HG02763 (cell line): ENCODE measurements around the gene CD244.
"Not testable (repeated sequence)": the region's sequence is repeated elsewhere in the genome, so short reads cannot be mapped to it uniquely, and the experiment has no call there.

Source experiments
- ATAC-seq: cut with Tn5 transposase; IDR thresholded peaks from one replicate; pipeline ENCODE4 v1.9.1; 2021; ENCODE audit warnings: mild to moderate bottlenecking, moderate library complexity; ENCODE audit not compliant: unreplicated experiment

CD244 gene, protein sequence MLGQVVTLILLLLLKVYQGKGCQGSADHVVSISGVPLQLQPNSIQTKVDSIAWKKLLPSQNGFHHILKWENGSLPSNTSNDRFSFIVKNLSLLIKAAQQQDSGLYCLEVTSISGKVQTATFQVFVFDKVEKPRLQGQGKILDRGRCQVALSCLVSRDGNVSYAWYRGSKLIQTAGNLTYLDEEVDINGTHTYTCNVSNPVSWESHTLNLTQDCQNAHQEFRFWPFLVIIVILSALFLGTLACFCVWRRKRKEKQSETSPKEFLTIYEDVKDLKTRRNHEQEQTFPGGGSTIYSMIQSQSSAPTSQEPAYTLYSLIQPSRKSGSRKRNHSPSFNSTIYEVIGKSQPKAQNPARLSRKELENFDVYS

DNA sequence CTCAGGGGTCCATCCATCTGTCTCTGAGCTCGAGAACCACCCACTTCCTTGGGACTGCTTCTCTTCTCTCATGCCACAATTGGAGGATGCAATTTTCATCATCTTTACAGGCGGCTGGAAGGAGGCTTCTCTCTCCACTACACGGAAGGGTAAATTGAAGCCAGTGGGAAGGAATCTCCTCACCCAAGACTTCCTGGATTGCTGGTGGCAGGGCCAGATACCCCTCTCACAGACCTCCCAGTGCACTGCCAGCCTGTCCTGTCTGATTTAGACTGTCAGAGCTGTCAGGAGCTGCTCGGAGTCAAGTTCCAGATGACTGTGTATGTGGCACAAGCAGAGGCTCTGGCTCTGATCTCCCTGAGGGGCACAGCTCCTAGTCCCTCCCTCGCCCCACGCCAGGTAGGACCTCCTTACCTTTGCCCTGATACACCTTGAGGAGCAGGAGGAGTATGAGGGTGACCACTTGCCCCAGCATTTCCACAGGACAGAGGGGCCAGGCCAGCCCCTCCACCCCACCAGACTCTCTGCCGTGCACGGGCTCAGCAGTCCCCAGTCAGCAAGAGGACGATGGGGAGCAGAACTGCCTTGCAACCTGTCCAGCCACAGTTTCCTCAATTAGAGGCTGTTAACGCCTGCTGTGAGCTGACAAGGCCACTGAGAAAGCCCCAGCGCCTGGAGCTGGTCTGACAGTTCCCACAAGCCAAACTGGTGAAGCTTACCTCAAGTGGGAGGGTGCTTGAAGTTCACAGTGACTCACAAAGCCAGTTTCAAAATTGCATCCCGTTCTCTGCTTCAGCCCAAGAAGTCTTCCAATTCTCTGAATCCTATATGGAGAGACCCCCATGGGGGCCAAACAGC, at the start of gene CD244:
Gene CD244, minus strand, starts transcription at position 685 of the 858 bp plus-strand sequence. Its CDS starts 210 bp downstream, at position 475.
- ATAC-seq = peak; percentile 73

DNA sequence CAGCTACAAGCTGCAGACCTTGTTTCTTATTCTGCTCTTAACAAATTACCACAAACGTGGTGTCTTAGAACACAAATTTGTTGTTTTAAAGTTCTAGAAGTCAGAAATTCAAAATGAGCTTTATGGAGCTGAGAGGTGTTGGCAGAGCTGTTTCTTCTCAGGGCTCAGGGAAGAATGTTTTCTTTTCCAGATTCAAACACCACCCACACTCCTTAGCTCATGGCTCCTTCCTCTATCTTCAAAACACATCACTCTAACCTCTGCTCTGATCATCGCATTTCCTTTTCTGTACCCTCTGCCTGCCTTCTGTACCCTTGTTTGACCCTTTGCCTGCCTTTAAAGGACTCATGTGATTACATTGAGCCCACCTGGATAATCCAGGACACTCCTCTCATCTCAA, 49.2 kb upstream of the CD244 start:
- ATAC-seq = no peak

DNA sequence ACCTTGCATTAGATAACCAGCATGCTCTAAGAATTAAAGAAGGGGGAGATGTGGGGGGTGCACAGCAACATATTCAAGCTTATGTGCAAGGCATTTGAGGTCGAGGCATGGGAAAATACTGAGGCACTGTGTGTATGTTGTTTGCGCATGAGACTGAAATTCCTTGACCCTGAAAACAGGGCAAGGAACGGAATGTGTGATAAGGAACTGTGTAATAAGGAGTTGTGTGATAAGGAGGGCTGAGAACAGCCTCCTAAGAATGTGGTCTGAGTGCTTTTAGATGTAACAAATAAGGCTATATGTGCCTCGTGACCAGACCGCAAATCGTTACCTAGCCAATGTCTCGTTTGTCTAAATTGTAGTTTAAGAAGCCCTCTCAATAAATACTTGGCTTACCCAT, 48.8 kb upstream of the CD244 start:
- ATAC-seq = no peak

DNA sequence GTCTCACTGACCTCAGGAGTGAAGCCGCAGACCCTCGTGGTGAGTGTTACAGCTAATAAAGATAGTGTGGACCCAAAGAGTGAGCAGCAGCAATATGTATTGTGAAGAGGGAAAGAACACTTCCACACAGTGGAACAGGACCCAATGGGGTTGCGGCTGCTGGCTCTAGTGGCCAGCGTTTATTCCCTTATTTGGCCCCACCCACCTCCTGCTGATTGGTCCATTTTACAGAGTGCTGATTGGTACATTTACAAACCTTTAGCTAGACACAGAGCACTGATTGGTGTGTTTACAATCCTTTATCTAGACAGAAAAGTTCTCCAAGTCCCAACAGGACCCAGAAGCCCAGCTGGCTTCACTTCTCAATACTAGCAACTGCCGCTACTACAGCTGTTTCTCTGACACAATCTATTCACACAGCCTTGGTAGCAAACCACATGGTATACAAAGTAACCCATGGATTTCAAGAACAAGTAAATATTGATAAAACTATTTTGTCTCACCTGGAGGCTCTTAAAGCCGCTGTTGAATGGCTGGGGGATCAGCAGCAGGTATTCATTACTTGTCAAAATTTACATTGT, 47.6 kb upstream of the CD244 start:
- ATAC-seq = no peak

DNA sequence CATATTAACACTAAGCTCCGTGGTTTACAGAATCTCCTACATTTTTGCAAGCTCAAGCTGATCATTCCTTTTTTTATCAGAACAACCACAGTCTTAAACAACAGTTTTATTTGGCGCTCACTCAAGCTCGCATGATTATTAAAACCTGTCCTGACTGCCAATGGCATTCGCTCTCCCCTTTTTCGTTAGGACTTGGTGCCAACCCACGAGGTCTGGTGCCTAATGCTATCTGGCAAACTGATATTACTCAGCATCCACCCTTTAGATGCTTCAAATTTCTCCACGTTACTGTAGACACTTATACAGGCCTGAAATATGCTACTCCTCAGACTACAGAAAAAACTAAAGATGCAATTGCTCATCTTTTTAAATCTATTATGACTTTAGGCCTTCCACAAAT, 45.3 kb upstream of the CD244 start:
- no peak for ATAC-seq

DNA sequence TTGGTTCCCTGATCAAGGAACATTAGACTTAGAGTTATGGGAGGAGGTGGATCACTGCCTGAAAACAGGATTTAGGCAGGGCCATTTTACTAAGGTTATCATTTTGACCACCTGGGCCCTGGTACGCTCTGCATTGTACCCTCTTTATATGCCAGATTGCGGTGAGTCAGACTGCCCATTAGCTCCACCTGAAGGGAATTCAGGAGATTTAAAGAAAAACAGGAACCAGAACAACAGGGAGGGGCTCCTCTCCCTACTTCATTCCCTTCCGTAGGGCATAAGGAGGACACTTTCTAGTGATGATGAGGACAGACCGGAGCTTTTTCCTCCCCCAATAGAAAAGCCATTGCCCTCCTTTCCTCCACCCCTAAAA, 42.9 kb upstream of the CD244 start:
- ATAC-seq = no peak

DNA sequence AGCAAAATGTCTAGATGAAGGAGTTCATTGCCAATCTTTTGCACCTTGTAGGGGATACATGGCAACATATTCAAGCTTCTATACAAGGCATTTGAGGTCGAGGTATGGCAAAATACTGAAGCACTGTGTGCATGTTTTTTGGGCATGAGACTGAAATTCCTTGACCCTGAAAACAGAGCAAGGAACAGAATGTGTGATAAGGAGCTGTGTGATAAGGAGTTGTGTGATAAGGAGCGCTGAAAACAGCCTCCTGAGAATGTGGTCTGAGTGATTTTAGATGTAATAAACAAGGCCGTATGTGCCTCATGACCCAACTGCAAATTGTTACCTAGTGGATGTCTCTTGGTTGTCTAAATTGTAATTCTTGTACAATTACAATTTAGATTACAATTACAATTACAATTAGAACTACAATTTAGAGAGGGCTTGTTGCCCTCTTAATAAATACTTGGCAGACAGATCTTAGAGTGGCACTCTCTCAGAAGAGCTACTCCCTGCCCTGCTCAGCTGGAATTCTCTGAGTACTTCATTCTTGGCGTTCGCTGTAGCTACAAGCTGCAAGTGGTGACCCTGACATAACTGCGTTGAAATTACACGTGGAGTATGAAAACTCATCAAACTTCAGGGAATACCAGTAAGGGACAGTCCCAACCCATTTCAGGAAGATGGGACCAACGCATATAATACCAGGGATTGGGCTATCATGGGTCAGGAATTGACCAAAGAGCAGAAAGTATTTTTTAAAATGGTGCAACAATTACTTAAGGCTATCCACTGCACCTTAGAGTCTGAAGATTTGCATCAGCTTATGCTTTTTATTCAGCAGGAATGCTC, 42.3 kb upstream of the CD244 start:
- ATAC-seq = no peak

DNA sequence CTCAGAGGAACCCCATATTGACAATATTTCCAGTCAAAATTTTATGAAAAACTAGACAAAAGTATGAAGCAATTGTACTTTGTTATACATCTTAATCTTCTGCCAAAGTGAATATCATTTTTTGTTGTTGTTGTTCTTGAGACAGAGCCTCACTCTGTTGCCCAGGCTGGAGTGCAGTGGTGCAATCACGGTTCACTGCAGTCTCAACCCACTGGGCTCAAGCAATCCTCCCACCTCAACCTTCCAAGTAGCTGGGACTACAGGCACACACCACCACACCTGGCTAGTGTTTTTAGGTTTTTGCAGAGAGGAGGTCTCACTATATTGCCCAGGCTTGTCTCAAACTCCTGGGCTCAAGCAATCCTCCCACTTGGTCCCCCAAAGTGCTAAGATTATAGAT, 39.6 kb upstream of the CD244 start:
- not testable (repeated sequence) for ATAC-seq

DNA sequence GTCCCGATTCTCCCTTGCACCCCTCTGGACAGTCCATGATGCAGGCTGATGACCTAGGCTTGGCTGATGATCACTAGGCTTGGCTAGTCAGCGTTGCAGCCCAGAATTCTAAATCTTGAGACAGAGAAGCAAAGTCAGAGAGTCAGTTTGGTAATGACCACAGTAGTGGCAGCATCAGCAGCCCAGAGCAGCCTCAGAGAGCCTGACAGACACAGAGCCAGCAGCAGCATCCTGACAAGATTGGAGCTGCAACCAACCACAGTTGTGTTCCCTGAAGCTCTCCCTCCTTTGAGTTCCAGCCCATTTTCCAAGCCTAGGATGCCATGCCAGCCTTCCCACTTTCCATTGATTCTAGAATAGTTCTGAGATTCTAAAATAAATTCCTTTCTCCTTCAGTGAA, 39.1 kb upstream of the CD244 start:
- ATAC-seq = no peak

DNA sequence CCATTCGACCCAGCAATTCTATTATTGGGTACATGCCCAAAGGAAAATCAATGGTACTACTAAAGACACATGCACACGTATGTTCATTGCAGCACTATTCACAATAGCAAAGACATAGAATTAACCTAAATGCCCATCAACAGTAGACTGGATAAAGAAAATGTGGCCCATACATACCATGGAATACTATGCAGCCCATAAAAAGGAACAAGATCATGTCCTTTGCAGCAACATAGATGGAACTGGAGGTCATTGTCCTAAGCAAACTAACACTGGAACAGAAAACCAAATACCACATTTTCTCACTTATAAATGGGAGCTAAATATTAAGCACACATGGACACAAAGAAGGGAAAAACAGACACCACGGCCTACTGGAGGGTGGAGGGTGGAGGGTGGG, 38.0 kb upstream of the CD244 start:
- ATAC-seq = not testable (repeated sequence)

DNA sequence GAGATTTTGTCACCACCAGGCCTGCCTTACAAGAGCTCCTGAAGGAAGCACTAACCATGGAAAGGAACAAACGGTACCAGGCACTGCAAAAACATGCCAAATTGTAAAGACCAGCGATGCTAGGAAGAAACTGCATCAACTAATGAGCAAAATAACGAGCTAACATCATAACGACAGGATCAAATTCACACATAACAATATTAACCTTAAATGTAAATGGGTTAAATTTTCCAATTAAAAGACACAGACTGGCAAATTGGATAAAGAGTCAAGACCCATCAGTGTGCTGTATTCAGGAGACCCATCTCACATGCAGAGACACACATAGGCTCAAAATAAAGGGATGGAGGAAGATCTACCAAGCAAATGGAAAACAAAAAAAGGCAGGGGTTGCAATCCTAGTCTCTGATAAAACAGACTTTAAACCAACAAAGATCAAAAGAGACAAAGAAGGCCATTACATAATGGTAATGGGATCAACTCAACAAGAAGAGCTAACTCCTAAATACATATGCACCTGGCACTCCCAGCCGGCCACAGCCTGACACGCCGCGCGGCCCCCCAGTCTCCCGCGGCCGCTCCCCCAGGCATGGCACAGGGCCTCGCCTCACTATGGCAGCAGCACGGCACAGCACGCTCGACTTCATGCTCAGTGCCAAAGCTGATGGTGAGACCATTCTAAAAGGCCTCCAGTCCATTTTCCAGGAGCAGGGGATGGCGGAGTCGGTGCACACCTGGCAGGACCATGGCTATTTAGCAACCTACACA, 31.9 kb upstream of the CD244 start:
- ATAC-seq = not testable (repeated sequence)

DNA sequence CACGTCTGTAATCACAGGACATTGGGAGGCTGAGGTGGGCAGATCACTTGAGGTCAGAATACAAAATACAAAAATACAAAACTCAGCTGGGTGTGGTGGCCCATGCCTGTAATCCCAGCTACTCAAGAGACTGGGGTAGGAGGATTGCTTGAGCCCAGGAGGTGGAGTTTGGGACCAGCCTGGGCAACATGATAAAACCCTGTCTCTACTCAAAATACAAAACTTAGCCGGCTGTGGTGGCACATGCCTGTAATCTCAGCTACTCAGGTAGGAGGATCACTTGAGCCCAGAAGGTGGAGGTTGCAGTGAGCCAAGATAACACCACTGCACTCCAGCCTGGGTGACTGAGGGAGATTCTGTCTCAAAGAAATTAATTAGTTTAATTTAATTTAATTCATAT, 28.8 kb upstream of the CD244 start:
- no peak for ATAC-seq

DNA sequence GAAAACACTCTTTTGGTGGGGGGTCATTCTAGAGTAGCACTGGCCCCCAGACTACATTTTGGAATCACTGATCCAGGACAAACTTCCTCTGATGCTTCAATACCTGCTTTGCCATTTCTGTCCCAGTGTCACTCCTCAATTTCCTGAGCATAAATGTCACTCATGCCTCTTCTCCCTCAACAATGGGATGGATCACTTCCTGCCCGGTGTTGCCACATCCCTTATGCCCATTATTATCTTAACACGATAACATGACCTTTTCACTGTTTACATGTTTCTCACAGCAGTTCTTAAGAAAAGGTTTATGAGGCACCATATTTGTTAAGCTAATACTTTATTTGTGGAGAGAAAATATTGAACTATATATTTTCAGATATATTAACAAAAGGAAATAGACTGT, 26.2 kb upstream of the CD244 start:
- no peak for ATAC-seq

DNA sequence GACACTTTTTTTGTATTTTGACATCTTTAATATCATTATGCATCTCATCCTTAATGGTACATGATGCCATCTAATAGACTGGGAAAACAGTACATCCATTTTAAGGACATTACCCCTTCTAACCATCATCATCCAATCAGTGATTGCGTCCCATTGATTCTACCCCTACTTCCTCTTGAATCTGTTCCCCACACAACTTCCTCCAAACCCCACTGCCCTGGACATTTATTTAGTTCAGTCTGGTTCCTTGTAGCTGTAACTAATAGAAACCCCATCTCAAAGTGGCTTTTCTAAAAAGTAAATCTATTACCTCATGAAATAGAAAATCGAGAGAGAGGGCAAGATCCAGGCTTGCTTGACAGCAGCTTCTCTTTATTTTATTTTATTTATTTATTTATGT, 24.4 kb upstream of the CD244 start:
- ATAC-seq = no peak

DNA sequence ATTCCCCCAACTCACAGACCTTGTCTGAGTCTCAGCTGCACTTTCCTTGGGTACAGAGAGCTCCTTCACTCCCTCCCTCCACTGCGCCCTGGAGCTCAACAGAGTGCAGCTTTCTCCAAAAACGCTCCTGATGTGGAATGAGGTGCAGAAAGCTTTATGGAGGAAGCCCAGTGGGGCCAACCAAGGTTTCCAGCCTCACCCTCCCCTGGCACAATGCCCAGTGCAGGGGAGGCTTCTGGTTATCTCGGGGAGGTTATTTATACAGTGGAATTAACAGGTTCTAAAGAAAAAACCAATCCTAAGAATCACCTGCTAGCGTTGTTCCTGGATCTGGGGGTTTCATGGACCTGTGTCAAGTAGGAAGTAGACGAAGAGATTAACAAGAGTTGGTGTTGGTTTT, 22.4 kb upstream of the CD244 start, which contains the start of gene ITLN1:
Gene ITLN1, minus strand, starts transcription at position 139 of the 400 bp plus-strand sequence. CDS start 303 bp downstream, outside the sequence.
- ATAC-seq = no peak

DNA sequence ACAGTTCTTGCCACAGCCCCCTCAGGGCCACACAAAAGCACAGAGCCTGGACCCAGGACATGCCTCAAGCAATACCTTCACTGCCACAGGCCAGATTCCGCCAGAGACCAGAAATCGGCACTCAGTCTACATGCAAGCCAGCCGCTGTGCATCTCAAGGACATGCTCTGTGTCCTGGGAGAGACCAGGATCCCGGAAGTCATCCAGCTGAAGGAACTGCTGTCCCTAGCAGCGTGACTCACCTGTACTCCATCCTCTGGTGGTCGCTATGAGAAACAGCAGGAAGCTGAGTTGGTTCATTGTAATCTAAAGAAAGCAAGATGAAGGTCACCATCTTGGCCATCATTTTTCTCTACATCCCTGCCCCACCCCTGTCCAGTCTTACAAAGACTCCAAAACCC, 21.9 kb upstream of the CD244 start:
- ATAC-seq = no peak

DNA sequence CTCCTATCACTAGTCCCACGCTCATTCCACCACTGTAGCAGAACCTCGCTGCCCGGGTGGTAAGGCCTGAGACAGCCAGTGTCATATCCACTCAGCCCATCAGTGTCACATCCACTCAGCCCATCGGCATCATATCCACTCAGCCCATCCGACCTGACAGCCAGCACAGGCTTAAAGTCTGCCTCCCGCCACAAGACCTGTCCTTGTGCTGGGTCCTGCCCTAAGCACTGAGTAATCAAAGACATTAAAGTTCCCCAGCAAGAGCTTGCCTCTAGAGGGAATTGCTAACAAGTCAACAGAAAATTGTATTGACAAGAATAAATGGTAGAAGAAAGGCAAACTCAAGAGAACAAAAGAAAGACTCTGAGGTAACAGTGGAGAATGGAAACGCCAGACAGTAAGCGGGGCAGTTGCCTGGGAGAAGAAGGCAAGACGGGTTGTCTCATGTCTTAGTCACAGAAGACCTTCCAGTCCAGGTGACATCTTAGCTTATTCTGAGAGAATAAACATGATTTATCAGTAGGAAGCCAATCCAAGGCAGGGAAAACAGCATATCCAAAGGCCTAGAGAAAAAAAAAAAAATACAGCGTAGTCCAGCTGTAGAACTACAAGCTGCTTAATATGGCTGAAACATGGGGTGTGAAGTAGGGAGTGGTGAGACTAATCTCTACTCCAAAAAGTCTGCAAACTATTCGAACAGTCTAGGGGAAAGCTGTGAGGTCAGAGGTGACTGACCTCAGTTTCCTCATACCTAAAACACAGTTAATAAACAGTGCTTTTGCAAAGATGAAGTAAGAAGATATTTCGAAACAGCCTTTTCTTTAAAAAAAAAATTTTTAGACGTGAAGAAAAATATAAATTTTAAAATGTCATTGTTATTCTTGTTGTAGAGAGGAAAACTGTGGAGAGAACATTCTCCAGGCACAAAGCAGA, 21.2 kb upstream of the CD244 start:
- no peak for ATAC-seq

DNA sequence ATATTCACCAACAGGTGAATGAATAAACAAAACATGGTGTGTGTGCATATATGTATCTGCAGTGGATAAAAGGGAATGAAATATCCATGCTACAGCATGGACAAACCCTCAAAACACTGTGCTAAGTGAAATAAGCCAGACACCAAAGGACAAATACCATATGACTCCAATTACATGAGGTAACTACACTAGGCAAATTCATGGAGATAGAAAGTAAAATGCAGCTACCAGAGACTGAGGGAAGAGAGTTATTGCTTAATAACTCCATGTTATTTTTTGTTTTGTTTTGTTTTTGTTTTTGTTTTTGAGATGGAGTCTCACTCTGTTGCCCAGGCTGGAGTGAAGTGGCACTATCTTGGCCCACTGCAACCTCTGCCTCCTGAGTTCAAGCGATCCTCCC, 19.9 kb upstream of the CD244 start:
- ATAC-seq = no peak

DNA sequence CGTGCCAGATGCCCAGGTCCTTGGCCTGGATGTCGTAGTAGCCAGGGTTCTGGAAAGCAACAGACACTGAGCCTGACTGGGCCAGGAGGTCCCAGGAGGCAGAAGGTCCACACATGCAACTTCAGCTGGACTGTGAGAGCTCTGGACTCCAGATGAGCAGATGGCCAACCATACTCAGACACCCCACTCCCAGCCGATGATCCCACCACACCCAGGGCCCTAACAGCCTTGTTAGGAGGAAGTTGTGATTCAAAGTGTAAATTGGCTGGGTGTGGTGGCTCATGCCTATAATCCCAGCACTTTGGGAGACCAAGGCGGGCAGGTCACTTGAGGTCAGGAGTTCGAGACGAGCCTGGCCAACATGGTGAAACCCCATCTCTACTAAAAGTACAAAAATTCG, 18.6 kb upstream of the CD244 start:
- not testable (repeated sequence) for ATAC-seq
